GM18909 (cell line): ENCODE data around the gene CNNM2.
A peak's percentile ranks its signal among the peaks of the same experiment; 100 is the strongest.

Experiments
- ATAC-seq: cut with Tn5 transposase; IDR thresholded peaks from one replicate; pipeline ENCODE4 v1.9.1; 2021; ENCODE audit warnings: mild to moderate bottlenecking; ENCODE audit not compliant: unreplicated experiment, poor library complexity

Gene CNNM2

DNA sequence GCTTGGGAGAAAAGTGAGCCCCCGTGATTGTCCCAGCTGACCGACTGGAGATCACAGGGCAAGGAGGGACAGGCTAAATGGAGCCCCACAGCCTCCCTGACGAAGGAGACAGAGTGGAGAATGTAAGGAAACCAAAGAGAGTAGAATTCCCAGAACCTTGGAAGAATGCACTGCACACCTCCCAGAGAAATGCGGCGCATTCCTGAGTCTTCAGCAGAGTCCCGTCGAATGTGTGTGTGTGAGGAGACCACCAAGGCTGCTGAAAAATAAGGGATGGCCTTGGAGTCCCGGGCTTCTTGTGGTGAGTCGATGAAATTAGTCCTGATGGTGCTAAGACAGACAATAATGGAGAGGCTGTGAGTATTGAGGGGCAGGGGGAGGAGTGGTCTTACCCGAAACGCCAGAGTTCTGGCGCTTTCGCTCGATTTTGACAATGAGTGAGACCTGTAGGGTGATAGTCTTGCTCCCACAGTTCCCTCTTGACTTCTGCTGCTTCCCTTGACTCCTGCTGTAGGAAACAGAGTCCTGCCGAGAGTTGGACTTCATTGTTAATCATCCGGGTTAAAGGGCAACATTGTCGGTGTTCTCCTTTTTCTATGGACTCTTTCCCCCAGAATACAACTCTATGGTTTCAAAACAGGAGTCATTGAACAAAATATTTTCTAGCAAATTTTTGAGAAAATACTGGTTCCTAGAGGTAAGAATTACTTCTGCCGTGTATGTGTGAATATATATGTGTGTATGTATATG lies 103.2 kb downstream of the CNNM2 start:
- ATAC-seq = no peak

DNA sequence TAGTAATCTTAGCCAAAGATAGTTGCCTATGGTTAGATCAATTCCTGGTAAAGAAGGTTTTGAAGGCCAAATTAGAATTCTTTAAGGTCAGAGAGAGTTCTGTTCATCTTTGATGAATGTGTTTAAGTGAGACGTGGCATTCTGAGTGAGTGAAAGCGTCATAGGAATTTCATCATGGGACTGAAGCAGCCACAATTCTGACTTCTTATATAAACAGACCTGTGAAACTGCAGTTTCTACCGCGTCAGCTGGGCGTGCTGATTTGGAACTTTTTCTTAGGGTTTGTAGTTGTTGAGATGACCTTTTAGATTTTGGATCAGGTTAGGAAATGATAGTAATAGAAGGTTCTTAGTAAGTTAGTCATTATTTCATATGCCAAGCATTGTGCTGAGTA lies 103.8 kb downstream of the CNNM2 start:
- no peak for ATAC-seq

DNA sequence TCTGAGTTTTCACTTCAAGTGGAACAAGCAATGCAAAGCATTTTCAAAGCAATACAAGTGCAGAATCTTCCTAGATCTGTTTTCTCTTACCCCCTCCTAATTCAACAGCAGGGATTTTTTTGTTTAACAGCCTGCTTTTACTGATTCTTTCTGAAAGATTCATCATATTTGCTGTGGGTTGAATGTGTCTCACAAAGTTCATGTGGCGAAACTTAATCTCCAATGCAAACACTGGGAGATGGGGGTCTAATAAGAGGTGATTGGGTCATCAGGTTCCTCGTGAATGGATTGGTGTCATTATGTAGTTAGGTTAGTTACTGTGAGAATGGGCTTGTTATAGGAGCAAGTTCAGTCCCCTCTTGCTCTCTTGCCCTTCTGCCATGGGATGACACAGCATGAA lies 107.6 kb downstream of the CNNM2 start:
- no peak for ATAC-seq

DNA sequence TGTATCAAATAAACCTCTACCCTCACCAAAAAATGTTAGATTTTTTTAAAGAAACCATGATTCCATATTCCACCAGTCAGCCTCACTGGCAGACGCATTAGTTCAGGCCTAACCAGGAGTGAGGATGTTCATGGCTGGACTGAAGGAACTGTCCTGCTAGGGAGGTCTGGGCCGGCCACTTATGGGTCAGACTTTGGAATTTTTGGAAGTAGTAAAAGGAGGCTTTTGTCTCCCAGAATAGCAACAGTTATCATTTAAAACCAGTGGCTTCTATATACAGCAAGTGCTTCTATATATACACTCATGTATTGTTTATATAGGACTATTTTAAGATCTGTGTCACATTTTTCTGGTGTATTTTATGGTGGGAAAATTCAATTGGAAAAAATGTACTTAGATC lies 120.5 kb downstream of the CNNM2 start:
- no peak for ATAC-seq

DNA sequence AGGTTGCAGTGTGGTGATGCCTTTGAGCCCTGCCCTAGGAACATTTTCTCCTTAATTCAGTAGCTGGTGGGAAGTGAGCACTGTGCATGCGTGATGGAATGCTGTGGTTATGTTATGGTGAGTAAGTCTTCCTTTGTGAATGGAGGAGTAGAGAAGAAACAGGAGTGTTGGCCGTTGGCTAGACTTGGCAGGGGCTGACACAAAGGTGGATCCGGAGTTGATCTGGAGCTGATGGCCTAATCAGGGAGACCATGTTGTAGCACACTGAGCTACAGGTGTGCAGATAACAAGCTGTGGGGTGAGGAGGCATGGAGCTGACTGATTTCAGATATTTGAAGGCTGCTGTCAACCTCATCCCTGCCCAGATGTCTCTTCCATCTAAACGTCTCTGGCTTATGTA lies 122.3 kb downstream of the CNNM2 start:
- no peak for ATAC-seq

DNA sequence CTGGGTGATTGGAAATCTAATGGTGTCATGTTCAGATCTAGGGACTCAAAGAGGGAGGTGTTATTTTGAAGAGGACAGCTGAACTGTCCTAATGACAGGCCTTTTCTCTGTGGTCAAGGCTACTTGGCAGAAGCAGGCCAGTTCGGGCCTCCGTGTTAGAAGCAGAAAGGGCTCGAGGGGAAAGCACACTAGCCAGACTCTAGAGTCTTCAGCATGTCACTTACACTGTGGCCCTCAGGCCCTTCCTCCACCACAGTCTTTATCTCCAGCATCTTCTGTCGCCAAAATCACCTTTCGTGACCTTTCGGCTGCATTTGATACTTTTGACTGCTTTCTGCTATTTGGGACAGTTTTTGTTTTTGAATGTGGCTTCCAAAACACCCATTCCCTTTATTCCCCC lies 123.3 kb downstream of the CNNM2 start:
- no peak for ATAC-seq

DNA sequence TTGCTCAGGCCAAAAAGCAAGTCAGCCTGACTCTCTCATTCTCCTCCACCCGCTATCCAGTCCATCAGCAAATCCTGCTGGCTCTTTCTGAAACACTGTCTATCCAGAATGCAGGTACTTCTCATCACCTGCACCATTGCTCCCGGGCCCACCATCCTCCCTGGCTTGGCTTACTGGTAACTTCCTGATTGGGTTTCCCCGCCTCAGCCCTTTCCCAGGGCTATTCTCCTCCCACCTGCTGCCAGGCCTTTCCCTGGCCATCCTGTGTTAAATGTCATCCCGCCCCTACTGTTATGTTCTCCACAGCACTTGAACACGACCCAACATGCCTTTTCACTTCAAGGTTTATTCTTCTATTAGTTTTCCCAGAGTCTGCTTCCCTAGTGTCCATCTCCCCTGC lies 124.0 kb downstream of the CNNM2 start:
- no peak for ATAC-seq

DNA sequence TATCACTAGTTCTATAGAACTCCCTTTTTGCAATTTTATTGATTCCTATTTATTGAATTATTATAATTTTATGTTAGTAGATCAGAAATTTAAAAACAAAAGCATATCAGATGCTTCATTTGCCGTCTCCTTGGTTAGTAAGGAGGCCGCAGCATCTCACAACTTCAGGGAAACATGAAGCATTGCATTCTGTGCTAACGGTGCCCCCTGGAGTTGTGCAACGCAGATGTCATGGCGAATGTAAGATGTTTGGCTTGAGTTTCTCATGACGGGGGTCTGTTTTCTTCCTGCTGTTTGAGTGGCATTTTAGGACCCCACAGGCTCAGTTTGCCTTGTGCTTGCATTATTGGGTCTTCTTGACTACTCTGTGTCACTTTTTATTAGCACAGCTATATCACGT lies 124.8 kb downstream of the CNNM2 start:
- ATAC-seq = no peak

DNA sequence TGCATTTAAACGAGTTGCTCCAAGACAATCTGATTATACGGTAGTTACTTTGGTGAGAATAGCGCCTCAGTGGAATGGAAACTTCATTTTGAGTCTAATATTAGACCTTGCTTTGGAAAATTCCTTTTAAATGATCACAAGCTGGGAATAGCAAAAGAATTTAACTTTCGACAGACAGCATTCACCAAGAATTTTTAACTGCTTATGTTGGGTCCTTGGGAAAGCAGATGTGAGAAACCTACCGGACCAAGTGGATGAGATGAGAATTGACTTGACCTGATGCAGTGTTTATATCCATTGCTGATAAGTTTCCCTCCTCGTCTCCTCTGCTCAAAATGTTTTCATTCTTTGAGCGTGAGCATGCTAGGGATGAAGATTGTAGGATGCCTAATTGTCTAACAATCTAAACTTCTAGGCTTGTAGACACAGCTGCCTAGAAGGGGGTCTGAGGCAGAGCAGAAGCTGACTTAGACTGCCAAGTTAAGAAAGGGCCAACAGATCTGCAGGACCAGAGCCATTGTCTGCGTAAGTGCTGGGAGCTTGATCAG lies 126.9 kb downstream of the CNNM2 start:
- no peak for ATAC-seq

DNA sequence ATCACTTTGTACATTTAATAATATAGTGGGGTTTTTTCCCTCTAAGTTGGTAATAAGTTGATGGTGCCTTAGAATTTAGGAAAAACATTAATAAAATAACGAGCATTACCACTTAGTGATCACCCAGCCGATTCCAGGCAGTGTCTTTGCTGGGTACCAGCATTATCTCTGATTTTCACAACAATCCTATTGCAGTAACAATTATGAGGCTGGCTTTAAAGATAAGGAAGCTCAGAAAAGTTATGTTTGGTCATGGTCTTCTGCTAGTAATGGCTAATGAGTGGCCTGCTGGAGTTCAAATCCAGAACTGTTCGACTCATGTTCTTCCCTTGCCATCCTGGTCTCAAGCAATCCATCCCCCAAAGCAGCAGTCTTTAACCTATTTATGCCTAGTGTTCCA lies 127.9 kb downstream of the CNNM2 start:
- no peak for ATAC-seq

DNA sequence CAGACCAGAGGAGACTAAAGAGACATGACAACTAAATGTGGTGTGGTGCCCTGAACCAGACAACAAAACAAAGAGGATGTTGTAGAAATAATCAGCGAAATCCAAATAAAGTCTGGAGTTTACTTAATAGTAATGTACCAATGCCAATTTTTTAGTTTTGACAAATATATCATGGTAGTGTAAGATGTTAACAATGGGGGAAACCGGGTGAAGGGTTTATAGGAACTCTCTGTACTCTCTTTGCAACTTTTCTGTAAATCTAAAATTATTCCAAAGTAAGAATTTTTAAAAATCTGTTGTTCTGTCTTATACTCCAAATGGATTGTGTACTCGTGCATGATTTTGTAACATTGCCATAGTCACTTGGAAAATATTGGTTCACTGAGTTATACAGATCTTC lies 129.3 kb downstream of the CNNM2 start:
- no peak for ATAC-seq

DNA sequence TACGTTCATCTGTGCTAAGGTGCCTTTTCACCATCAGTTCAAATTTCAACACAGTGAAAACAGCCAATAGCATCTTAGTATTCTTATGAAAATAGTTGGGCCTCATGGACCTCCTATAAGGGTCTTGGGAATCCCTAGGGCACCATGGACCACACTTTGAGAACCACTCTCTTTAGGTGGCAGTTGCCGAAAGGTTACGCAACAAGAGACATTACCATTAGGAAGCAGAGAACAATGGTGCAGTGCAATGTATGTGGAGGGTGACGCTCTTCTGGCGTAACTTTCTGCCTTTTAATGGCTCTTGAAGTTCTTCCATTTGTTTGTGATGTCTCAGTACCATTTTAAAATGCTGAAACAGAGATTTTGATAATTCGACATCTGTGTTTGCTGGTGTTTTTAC lies 131.1 kb downstream of the CNNM2 start:
- no peak for ATAC-seq

DNA sequence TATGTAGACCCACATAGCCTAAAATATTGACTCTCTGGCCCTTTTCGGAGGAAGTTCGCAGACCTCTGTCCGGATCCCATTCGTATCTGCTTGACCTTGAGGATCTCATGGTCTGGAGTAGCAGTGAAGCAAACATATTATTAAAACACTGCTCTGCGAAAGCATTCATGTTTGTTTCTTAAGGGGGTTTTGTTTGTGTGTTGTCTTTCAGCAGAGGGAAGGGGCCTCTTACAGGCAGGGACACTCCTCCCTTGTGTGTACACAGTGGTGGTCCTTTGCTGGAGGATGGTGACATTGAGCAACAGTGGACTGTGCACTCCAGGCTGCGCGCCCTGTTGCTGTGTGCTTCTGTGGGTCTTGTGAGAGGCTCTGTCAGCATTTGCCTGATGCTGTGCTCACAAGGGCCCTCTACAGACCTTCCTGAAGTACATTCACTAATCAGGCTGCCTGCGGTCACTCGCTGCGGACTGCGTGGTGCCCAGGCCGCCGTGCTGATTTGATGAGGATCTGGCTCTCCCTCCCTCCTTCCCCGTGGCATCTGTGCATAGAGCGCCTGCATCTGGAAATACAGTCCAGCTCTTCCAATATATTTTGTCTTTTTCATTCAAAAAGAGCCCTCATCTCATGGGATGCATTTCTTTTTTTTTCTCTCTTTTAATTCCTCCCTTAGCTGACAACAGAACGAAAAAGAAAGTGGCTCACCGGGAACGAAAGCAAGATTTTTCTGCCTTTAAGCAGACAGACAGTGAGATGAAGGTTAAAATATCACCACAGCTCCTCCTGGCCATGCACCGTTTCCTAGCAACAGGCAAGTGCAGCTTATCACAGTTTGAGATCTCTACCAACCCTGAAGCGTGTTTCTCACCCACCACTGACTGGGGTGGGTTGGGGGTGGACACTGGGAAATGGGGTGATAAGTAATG lies 135.8 kb downstream of the CNNM2 start:
- peak; percentile 63 for ATAC-seq

DNA sequence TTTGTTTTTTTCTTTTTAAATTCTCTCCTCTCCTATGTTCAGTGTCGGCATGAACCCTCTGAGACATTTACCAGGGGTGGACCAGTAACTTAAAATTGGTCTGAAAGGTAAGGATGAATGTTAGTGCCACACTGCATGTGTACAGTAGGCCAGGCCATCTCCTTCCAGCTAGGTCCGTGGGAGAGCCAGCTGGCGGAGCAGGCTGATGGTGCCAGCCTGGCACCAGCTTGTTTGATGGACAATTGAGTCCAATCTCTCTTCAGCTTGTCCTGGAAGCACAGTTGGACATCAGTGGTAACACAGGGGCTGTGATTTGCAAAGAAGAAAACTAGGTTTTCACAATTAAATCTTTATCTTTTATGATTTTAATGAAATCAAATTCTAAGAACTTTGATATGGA lies 136.5 kb downstream of the CNNM2 start:
- ATAC-seq = no peak

DNA sequence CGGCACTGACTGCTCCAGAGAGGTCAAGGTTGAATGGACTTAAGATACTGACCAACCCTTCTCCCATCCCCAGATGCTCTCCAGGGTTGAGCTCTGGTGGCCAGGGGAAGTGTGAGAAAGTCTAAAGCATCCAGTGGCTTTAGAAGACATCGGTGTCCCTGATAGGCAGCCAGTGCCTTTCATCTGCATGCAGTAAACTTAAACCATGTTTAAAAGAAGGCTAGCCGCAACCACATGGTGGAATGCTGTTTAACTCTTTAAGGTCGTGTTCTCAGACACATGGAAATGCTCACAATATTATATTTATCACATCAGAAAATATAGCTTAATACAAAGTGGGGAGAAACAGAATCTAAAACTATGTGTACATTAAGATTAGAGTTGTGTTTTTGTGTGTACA lies 137.0 kb downstream of the CNNM2 start:
- ATAC-seq = no peak

DNA sequence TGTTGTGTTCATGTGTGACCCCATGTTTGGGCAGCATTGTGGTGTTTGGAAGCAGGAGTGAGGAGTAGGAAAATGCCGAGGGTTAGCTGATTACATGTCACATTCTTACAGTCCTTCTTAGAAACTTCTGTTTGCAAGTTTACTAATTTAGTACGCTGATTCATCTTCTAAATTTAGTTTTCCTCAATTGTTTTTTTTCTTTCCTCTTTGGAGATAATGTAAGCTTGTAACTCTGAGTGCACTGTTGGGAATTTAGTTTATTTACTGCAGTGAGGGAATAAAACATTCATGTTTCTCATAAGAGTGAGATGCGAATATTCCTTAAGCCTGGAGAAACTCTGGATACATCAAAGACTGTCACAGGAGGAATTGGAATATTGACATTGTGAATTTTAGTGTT lies 139.9 kb downstream of the CNNM2 start:
- ATAC-seq = no peak

DNA sequence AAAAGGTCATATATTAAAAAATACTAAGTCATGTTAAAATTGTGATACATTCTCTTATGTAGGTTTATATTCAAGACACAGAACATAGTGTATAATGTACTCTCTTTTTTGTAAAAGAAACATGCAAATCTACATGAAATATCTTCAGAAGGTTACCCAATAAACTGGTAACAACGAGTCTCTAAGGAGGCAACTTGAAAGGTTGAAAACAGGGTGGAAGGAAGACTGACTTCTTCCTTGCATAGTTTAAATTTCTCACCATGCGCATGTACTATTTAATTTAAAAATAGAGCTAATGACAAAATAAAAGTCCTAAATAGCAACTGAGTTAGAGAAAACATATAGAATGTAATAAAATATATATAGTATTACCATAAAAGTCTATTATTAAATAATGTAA lies 142.5 kb downstream of the CNNM2 start:
- ATAC-seq = no peak

DNA sequence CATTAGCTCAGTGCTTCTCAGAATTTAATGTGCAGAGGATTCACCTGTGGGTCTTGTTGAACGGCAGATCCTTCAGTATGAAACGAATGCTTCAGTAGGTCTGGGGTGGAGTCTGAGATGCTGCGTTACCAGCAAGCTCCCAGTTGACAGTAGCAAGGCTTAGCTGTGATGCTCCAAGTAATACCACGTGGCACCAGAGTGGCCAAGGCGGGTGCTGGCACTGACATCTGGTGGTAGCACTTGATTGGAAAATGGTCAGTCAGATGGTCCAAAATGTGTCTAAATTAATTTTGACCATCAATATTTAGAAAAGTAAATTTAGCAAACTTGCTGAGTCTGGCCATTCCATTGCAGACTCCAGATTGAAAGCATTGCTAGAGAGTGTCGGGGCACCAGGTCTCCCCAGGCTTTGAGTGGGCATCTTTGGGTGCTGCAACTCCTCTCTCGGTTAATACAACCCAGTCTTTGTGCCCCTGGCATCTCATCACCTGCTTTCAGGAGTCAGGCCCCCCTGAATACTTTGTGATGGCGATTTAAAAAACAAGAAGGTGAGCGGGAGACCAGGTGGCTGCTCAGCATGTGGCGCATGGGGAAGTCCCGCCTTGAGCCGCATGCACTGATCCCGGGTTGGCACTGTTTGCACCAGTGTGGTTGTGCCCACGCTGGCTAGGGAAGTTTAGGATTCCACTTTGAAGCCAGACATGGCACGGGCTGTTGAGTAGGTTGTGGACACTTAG lies 144.9 kb downstream of the CNNM2 start:
- ATAC-seq = no peak

DNA sequence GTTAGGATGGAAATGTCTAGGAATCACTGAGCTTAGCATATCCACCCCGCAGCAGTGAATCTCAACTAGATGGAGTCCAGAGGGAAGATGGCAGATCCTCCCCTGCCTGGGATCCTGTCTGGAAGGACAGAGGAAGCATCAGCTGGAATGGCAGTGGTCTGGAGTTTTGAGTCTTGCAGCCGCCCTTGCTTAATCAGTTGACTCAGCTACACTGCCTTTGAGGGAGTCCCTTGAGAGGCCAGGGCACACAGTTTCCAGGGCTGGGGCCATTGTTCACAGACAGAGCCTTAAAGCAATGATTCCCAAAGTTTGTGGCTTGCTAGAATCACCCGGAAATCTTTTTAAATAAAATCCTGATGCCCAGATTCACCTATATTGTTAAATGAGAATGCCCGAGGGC lies 146.9 kb downstream of the CNNM2 start:
- ATAC-seq = no peak

DNA sequence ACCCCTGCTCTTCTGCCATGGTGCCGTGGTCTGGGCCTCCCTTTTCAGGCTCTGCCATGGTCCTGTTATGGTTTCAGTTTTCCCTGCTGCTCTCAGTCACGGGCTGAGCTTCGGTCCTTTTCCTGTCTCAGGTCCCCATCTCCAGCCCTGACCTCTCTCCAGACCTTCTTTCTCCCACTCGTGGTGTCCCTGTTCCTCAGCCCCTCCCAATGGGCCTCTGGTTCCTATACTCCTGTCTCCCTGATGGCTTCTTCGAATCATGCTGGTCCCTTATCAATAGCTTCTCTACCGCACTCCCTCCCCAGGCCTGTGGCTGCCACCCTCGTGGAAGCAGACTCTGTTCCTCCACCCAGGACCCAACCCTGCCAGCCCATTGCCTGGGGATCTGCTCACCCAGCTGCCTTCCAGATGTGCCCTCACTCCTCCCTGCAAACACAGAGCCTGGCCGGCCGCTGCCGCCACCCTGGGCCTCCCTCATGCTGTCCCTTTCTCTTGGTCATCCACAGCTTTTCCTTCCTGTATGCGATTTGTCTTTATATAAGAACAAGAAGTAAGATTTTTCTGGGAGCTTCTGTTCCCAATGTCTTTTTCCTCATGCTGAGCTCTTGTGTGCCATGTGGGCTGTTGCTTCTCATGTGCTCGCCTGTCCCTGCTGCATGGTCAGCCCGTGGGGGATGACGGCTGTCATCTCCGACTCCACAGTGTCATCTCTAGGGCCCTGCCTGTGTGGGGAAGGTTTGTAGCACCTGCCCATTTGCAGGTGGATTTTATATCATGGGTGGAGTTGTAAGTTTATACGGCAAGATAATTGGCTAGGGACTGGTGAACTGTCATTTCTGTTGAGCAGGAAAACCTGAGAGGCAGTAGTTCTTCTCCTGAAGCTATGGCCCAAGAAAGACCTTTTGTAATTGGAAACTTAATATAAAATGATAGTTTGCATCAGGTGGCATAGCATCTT lies 148.3 kb downstream of the CNNM2 start:
- no peak for ATAC-seq
